GM23338 (cell line): Measurements from ENCODE around the gene RYR3. TPM values are rescaled to one million over a fixed set of nuclear protein-coding genes. Genes with fewer than 3 reads are reported as not detected.

ENCODE experiments used
- ATAC-seq: fragments of 200-7000 bp; cut with Tn5 transposase; 3 replicates; pipeline ENCODE4 v1.9.1; 2020
- DNase-seq: peaks from one replicate; pipeline ENCODE4 v3.0.0-alpha.2; 2015; ENCODE audit warnings: low spot score
- H2AFZ ChIP-seq: fragments of 200-600 bp; sonication (generic); 2 replicates; pipeline ENCODE4 v1.8.0; 2016; ENCODE audit warnings: antibody characterized with exemption, mild to moderate bottlenecking, moderate library complexity
- H3F3A ChIP-seq: fragments of 200-600 bp; sonication (generic); replicated peaks from 2 replicates; pipeline ENCODE4 v1.8.0; 2017; ENCODE audit warnings: antibody characterized with exemption, mixed run types, low read depth
- H3K27ac ChIP-seq: fragments of 200-600 bp; sonication (generic); 2 replicates; pipeline ENCODE4 v1.6.1; 2016; ENCODE audit warnings: low read depth
- H3K27me3 ChIP-seq: fragments of 200-600 bp; sonication (generic); 2 replicates; pipeline ENCODE4 v1.8.0; 2016; ENCODE audit warnings: mild to moderate bottlenecking, mixed run types, moderate library complexity; ENCODE audit not compliant: insufficient read depth
- H3K36me3 ChIP-seq: fragments of 200-600 bp; sonication (generic); 2 replicates; pipeline ENCODE4 v1.8.0; 2016; ENCODE audit warnings: mild to moderate bottlenecking; ENCODE audit not compliant: insufficient read depth
- H3K4me1 ChIP-seq: fragments of 200-600 bp; sonication (generic); 2 replicates; pipeline ENCODE4 v1.8.0; 2016; ENCODE audit warnings: mild to moderate bottlenecking, moderate library complexity; ENCODE audit not compliant: insufficient read depth
- H3K4me2 ChIP-seq: fragments of 200-600 bp; sonication (generic); 2 replicates; pipeline ENCODE4 v1.7.1; 2017; ENCODE audit warnings: mixed run types
- H3K4me3 ChIP-seq: fragments of 200-600 bp; sonication (generic); 2 replicates; pipeline ENCODE4 v1.6.1; 2016; ENCODE audit warnings: mixed run types
- H3K79me2 ChIP-seq: fragments of 200-600 bp; sonication (generic); replicated peaks from 2 replicates; pipeline ENCODE4 v1.8.0; 2017; ENCODE audit warnings: mild to moderate bottlenecking; ENCODE audit not compliant: insufficient read depth
- H3K9me2 ChIP-seq: fragments of 200-600 bp; sonication (generic); 2 replicates; pipeline ENCODE4 v1.8.0; 2017; ENCODE audit not compliant: insufficient read depth
- H4K20me1 ChIP-seq: fragments of 200-600 bp; sonication (generic); replicated peaks from 2 replicates; pipeline ENCODE4 v1.8.0; 2017; ENCODE audit warnings: mild to moderate bottlenecking; ENCODE audit not compliant: insufficient read depth
- H3K27ac Mint-ChIP-seq: 2 replicates; pipeline ENCODE4 v1.8.0; 2020; ENCODE audit warnings: inconsistent platforms, mild to moderate bottlenecking, moderate library complexity, mixed read lengths
- H3K27me3 Mint-ChIP-seq: 3 replicates; pipeline ENCODE4 v1.8.0; 2022; ENCODE audit warnings: low read depth, mild to moderate bottlenecking, moderate library complexity, mixed read lengths, inconsistent platforms; ENCODE audit not compliant: insufficient read depth, poor library complexity
- H3K36me3 Mint-ChIP-seq: 3 replicates; pipeline ENCODE4 v1.8.0; 2021; ENCODE audit warnings: low read depth, mild to moderate bottlenecking, inconsistent platforms, moderate library complexity, mixed read lengths
- H3K4me1 Mint-ChIP-seq: 3 replicates; pipeline ENCODE4 v1.8.0; 2020; ENCODE audit warnings: mild to moderate bottlenecking, inconsistent platforms, mixed read lengths
- H3K4me3 Mint-ChIP-seq: 3 replicates; pipeline ENCODE4 v1.8.0; 2021; ENCODE audit warnings: moderate library complexity, mild to moderate bottlenecking, inconsistent platforms, mixed read lengths
- H3K9me3 Mint-ChIP-seq: 3 replicates; pipeline ENCODE4 v1.8.0; 2020; ENCODE audit warnings: moderate library complexity, mild to moderate bottlenecking, inconsistent platforms, mixed read lengths
- CREB1 ChIP-seq: fragments of 250-450 bp; sonication (Bioruptor Pico); IDR thresholded peaks from 2 replicates; pipeline ENCODE4 v1.5.0; 2020; ENCODE audit warnings: low read depth, mild to moderate bottlenecking, moderate library complexity
- EZH2 ChIP-seq: fragments of 200-600 bp; sonication (generic); IDR thresholded peaks from one replicate; pipeline ENCODE4 v1.8.0; 2017; ENCODE audit warnings: antibody characterized with exemption, mild to moderate bottlenecking, low read depth; ENCODE audit not compliant: unreplicated experiment
- EZH2phosphoT487 ChIP-seq: fragments of 200-600 bp; sonication (generic); IDR thresholded peaks from one replicate; pipeline ENCODE4 v1.8.1; 2018; ENCODE audit warnings: antibody characterized with exemption; ENCODE audit not compliant: unreplicated experiment
- NANOG ChIP-seq: IDR thresholded peaks from 2 replicates; pipeline ENCODE4 v1.6.1; 2016; ENCODE audit warnings: antibody characterized with exemption, borderline replicate concordance
- POLR2AphosphoS5 ChIP-seq: IDR thresholded peaks from 2 replicates; pipeline ENCODE4 v1.6.1; 2016; ENCODE audit warnings: antibody characterized with exemption, low read depth
- STAT1 ChIP-seq: IDR thresholded peaks from one replicate; pipeline ENCODE4 v1.6.1; 2016; ENCODE audit warnings: antibody characterized with exemption; ENCODE audit not compliant: unreplicated experiment
- ZNF114 ChIP-seq: fragments of 250-450 bp; sonication (Bioruptor Pico); IDR thresholded peaks from 2 replicates; pipeline ENCODE4 v1.5.0; 2020; ENCODE audit warnings: mild to moderate bottlenecking, moderate library complexity
- polyA plus RNA-seq: library from polyadenylated mRNA; unstranded; fragments of >200 nt; fragmentation: Nextera tagmentation; extraction: Ambion mirVana; gene quantifications from 2 replicates; pipeline ENCODE4 v1.2.1, GENCODE V29; 2016
- total RNA-seq: library from RNA; depleted of rRNA; stranded (reverse); fragments of >200 nt; shearing (Covaris generic); gene quantifications from 2 replicates; pipeline ENCODE4 v1.2.3, GENCODE V29; 2014
- TF ChIP-seq, protein P1 (sequence below): IDR thresholded peaks from one replicate; pipeline ENCODE4 v1.6.1; 2018; ENCODE audit warnings: antibody characterized with exemption; ENCODE audit not compliant: unreplicated experiment
- TF ChIP-seq, protein P2 (sequence below), 2 experiments: fragments of 200-600 bp in 1 of 2; sonication (generic) in 1 of 2; conservative IDR thresholded peaks; 2 replicates each; pipeline versions ENCODE4 v1.5.1 to v1.6.1; 2016 to 2017; ENCODE audit warnings: antibody characterized with exemption in 2 of 2, low read depth in 2 of 2, mild to moderate bottlenecking in 2 of 2, moderate library complexity in 1 of 2
- TF ChIP-seq, protein P3 (sequence below): fragments of 250-450 bp; sonication (Bioruptor Pico); IDR thresholded peaks from 2 replicates; pipeline ENCODE4 v1.5.0; 2020; ENCODE audit warnings: mild to moderate bottlenecking, moderate library complexity

The RYR3 gene
- total and polyA plus RNA-seq, 2 experiments from 2014 or later = 1.1 to 1.2 TPM

DNA sequence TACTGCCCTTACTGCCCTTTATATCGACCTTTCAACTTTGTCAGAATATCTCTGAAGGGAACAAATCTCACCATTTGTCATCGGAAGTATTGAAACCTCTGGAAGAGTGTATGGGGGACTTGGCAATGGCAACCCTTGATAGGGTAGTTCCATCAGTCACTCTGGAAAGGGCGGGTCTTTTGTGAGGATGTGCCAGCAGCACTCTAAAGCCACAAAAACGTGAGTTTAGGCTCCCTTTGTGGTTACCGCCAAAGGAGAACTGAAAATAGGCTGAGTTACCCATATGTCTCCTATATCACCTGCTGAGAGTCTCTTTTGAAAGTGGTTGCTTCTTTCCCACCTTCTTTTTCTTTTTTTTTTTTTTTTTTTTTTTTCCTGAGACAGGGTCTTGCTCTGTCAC, 360.7 kb downstream of the RYR3 start:
- H3K36me3 ChIP-seq = no peaks in the 10 kb centered on the region
- no peaks in the 10 kb centered on the region for H3K79me2 ChIP-seq
- H3K4me1 ChIP-seq = no peaks in the 10 kb centered on the region
- no peak overlapping the region for H2AFZ ChIP-seq
- DNase-seq (no peak), ATAC-seq (no peak)
- no peak overlapping the region for H3K4me3 ChIP-seq
- no peak for TF ChIP-seq EZH2
- TF ChIP-seq EZH2phosphoT487 = no peak
- TF ChIP-seq CREB1 = no peak
- no peak for TF ChIP-seq STAT1
- TF ChIP-seq NANOG = no peak
- TF ChIP-seq POLR2AphosphoS5 = no peak
- no peak for TF ChIP-seq ZNF114 (CRISPR knock-in tag)
- Mint-ChIP-seq H3K27me3 (peaks cover 2% of the 10 kb centered on the region), H3K4me1 (peaks cover 4% of the 10 kb centered on the region; the same call in 1 of the 3 replicates), H3K9me3 (no peaks in the 10 kb centered on the region), H3K36me3 (no peaks in the 10 kb centered on the region), H3K4me3 (no peak overlapping the region), H3K27ac (no peak overlapping the region)
- H3F3A ChIP-seq = no peaks in the 10 kb centered on the region
- H3K27me3 ChIP-seq = no peaks in the 10 kb centered on the region
- no peak overlapping the region for H3K27ac ChIP-seq
- H3K4me2 ChIP-seq = no peak overlapping the region
- H4K20me1 ChIP-seq = no peaks in the 10 kb centered on the region
- no peaks in the 10 kb centered on the region for H3K9me2 ChIP-seq

DNA sequence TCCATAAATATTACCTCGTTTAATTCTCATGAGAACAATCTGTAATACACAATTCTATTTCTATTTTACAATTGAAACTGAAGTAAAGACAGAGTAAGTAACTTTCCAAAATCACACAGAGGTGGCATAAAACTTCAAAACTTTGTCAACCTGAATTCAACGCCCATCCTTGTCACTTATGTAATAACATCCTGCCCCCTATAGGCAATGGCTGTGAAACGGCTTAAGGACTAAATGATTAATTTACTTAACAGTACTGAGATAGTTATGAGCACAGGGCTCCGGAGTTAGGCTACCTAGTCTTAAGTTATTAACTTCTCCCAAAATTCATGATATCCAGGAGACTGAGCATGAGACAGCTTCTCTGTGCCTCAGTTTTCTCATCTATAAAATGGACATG, 364.5 kb downstream of the RYR3 start:
- H3K36me3 ChIP-seq = no peaks in the 10 kb centered on the region
- no peaks in the 10 kb centered on the region for H3K9me2 ChIP-seq
- no peaks in the 10 kb centered on the region for H4K20me1 ChIP-seq
- H3K4me2 ChIP-seq = no peak overlapping the region
- H3F3A ChIP-seq = no peaks in the 10 kb centered on the region
- no peaks in the 10 kb centered on the region for H3K27me3 ChIP-seq
- no peaks in the 10 kb centered on the region for H3K4me1 ChIP-seq
- H3K27ac Mint-ChIP-seq = no peak overlapping the region
- DNase-seq (peak; percentile 81), ATAC-seq (peak; percentile 81)
- H3K9me3 Mint-ChIP-seq = no peaks in the 10 kb centered on the region
- H3K27me3 Mint-ChIP-seq = peaks cover 2% of the 10 kb centered on the region
- H3K27ac ChIP-seq = no peak overlapping the region
- no peaks in the 10 kb centered on the region for H3K36me3 Mint-ChIP-seq
- H2AFZ ChIP-seq = no peak overlapping the region
- no peak overlapping the region for H3K4me3 Mint-ChIP-seq
- H3K79me2 ChIP-seq = no peaks in the 10 kb centered on the region
- peaks cover under 1% of the 10 kb centered on the region; the same call in 1 of the 3 replicates for H3K4me1 Mint-ChIP-seq
- H3K4me3 ChIP-seq = no peak overlapping the region
- no peak for TF ChIP-seq EZH2
- TF ChIP-seq, protein P1, sequence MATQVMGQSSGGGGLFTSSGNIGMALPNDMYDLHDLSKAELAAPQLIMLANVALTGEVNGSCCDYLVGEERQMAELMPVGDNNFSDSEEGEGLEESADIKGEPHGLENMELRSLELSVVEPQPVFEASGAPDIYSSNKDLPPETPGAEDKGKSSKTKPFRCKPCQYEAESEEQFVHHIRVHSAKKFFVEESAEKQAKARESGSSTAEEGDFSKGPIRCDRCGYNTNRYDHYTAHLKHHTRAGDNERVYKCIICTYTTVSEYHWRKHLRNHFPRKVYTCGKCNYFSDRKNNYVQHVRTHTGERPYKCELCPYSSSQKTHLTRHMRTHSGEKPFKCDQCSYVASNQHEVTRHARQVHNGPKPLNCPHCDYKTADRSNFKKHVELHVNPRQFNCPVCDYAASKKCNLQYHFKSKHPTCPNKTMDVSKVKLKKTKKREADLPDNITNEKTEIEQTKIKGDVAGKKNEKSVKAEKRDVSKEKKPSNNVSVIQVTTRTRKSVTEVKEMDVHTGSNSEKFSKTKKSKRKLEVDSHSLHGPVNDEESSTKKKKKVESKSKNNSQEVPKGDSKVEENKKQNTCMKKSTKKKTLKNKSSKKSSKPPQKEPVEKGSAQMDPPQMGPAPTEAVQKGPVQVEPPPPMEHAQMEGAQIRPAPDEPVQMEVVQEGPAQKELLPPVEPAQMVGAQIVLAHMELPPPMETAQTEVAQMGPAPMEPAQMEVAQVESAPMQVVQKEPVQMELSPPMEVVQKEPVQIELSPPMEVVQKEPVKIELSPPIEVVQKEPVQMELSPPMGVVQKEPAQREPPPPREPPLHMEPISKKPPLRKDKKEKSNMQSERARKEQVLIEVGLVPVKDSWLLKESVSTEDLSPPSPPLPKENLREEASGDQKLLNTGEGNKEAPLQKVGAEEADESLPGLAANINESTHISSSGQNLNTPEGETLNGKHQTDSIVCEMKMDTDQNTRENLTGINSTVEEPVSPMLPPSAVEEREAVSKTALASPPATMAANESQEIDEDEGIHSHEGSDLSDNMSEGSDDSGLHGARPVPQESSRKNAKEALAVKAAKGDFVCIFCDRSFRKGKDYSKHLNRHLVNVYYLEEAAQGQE = no peak
- no peak for TF ChIP-seq NANOG
- TF ChIP-seq POLR2AphosphoS5 = no peak
- TF ChIP-seq, protein P2, sequence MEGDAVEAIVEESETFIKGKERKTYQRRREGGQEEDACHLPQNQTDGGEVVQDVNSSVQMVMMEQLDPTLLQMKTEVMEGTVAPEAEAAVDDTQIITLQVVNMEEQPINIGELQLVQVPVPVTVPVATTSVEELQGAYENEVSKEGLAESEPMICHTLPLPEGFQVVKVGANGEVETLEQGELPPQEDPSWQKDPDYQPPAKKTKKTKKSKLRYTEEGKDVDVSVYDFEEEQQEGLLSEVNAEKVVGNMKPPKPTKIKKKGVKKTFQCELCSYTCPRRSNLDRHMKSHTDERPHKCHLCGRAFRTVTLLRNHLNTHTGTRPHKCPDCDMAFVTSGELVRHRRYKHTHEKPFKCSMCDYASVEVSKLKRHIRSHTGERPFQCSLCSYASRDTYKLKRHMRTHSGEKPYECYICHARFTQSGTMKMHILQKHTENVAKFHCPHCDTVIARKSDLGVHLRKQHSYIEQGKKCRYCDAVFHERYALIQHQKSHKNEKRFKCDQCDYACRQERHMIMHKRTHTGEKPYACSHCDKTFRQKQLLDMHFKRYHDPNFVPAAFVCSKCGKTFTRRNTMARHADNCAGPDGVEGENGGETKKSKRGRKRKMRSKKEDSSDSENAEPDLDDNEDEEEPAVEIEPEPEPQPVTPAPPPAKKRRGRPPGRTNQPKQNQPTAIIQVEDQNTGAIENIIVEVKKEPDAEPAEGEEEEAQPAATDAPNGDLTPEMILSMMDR (conservative IDR thresholded peaks at IDR 0.05; ENCODE audit: low read depth in 2 of 2) = peak; percentile 80 to 87
- TF ChIP-seq ZNF114 (CRISPR knock-in tag) = no peak
- TF ChIP-seq, protein P3, sequence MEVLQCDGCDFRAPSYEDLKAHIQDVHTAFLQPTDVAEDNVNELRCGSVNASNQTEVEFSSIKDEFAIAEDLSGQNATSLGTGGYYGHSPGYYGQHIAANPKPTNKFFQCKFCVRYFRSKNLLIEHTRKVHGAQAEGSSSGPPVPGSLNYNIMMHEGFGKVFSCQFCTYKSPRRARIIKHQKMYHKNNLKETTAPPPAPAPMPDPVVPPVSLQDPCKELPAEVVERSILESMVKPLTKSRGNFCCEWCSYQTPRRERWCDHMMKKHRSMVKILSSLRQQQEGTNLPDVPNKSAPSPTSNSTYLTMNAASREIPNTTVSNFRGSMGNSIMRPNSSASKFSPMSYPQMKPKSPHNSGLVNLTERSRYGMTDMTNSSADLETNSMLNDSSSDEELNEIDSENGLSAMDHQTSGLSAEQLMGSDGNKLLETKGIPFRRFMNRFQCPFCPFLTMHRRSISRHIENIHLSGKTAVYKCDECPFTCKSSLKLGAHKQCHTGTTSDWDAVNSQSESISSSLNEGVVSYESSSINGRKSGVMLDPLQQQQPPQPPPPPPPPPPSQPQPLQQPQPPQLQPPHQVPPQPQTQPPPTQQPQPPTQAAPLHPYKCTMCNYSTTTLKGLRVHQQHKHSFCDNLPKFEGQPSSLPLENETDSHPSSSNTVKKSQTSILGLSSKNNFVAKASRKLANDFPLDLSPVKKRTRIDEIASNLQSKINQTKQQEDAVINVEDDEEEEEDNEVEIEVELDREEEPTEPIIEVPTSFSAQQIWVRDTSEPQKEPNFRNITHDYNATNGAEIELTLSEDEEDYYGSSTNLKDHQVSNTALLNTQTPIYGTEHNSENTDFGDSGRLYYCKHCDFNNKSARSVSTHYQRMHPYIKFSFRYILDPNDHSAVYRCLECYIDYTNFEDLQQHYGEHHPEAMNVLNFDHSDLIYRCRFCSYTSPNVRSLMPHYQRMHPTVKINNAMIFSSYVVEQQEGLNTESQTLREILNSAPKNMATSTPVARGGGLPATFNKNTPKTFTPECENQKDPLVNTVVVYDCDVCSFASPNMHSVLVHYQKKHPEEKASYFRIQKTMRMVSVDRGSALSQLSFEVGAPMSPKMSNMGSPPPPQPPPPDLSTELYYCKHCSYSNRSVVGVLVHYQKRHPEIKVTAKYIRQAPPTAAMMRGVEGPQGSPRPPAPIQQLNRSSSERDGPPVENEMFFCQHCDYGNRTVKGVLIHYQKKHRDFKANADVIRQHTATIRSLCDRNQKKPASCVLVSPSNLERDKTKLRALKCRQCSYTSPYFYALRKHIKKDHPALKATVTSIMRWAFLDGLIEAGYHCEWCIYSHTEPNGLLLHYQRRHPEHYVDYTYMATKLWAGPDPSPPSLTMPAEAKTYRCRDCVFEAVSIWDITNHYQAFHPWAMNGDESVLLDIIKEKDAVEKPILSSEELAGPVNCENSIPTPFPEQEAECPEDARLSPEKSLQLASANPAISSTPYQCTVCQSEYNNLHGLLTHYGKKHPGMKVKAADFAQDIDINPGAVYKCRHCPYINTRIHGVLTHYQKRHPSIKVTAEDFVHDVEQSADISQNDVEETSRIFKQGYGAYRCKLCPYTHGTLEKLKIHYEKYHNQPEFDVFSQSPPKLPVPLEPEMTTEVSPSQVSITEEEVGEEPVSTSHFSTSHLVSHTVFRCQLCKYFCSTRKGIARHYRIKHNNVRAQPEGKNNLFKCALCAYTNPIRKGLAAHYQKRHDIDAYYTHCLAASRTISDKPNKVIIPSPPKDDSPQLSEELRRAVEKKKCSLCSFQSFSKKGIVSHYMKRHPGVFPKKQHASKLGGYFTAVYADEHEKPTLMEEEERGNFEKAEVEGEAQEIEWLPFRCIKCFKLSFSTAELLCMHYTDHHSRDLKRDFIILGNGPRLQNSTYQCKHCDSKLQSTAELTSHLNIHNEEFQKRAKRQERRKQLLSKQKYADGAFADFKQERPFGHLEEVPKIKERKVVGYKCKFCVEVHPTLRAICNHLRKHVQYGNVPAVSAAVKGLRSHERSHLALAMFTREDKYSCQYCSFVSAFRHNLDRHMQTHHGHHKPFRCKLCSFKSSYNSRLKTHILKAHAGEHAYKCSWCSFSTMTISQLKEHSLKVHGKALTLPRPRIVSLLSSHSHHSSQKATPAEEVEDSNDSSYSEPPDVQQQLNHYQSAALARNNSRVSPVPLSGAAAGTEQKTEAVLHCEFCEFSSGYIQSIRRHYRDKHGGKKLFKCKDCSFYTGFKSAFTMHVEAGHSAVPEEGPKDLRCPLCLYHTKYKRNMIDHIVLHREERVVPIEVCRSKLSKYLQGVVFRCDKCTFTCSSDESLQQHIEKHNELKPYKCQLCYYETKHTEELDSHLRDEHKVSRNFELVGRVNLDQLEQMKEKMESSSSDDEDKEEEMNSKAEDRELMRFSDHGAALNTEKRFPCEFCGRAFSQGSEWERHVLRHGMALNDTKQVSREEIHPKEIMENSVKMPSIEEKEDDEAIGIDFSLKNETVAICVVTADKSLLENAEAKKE = no peak
